Common myeloid progenitor, CD34-positive (primary cell): ENCODE results near the gene MEIS1.

Experiments
- CTCF ChIA-PET: fragments of 350-600 bp; sonication (Branson Sonifier 250); formaldehyde crosslinking; loops from one replicate; lab custom pipeline; 2021; ENCODE audit warnings: antibody characterized with exemption; lab: Charles Lee
- POLR2A ChIA-PET: fragments of 350-600 bp; sonication (Branson Sonifier 250); formaldehyde crosslinking; loops from one replicate; lab custom pipeline; 2021; ENCODE audit warnings: antibody characterized with exemption; lab: Charles Lee
- DNase-seq, 3 donors: peaks; one replicate each; pipeline versions ENCODE4 v3.0.0 to v3.0.0-alpha.2; 2013
- H3K27ac ChIP-seq, 2 experiments: 1 replicate in 1 of 2; 2 replicates in 1 of 2; pipeline ENCODE4 v1.7.0; 2013; ENCODE audit warnings: inconsistent platforms in 2 of 2, low read length in 2 of 2, mild to moderate bottlenecking in 2 of 2, low read depth in 1 of 2, moderate library complexity in 1 of 2; ENCODE audit not compliant: severe bottlenecking in 2 of 2, insufficient read depth in 1 of 2, poor library complexity in 1 of 2
- H3K27me3 ChIP-seq, 5 experiments: replicated peaks in 2 of 5; 1 replicate in 3 of 5; 2 replicates in 2 of 5; pipeline versions ENCODE4 v1.6.1 to v1.7.0; 2013; ENCODE audit warnings: low read length in 4 of 5, mild to moderate bottlenecking in 2 of 5, moderate library complexity in 2 of 5, inconsistent platforms in 1 of 5; ENCODE audit not compliant: insufficient read depth in 5 of 5, control insufficient read depth in 4 of 5
- H3K36me3 ChIP-seq, 4 experiments: 1 replicate in 2 of 4; 2 replicates in 2 of 4; pipeline versions ENCODE4 v1.6.1 to v1.7.0; 2013; ENCODE audit warnings: low read length in 3 of 4, control low read depth in 1 of 4, mild to moderate bottlenecking in 1 of 4; ENCODE audit not compliant: control insufficient read depth in 4 of 4, insufficient read depth in 4 of 4
- H3K4me1 ChIP-seq, 4 experiments: 1 replicate in 3 of 4; 2 replicates in 1 of 4; pipeline versions ENCODE4 v1.6.1 to v1.7.1; 2013; ENCODE audit warnings: low read length in 3 of 4, mild to moderate bottlenecking in 3 of 4, control low read depth in 1 of 4, inconsistent platforms in 1 of 4, moderate library complexity in 1 of 4; ENCODE audit not compliant: control insufficient read depth in 4 of 4, insufficient read depth in 4 of 4; ENCODE audit errors: control extremely low read depth in 1 of 4
- H3K4me3 ChIP-seq, 7 experiments: 1 replicate in 4 of 7; 2 replicates in 3 of 7; pipeline versions ENCODE4 v1.5.1 to v1.7.0; 2013; ENCODE audit warnings: mild to moderate bottlenecking in 7 of 7, low read length in 6 of 7, moderate library complexity in 6 of 7, inconsistent platforms in 2 of 7, low read depth in 2 of 7, control low read depth in 1 of 7; ENCODE audit not compliant: insufficient read depth in 4 of 7, control insufficient read depth in 1 of 7; ENCODE audit errors: extremely low read depth in 1 of 7
- H3K9me3 ChIP-seq, 5 experiments: 1 replicate in 4 of 5; 2 replicates in 1 of 5; pipeline versions ENCODE4 v1.6.1 to v1.7.1; 2013; ENCODE audit warnings: low read length in 4 of 5, mild to moderate bottlenecking in 2 of 5, inconsistent platforms in 1 of 5, low read depth in 1 of 5, moderate library complexity in 1 of 5; ENCODE audit not compliant: control insufficient read depth in 4 of 5, insufficient read depth in 2 of 5; ENCODE audit errors: control extremely low read depth in 1 of 5
- WGBS: methylation state at CpG from one replicate; pipeline ENCODE4 v1.1.5; 2013; ENCODE audit not compliant: insufficient coverage; 5-methylcytosine and 5-hydroxymethylcytosine counted together

Gene MEIS1

GRCh38 chr2:66530651-66531050 is 95.7 kb downstream of the MEIS1 start:
- POLR2A ChIA-PET: interaction anchor here (1.0 kb wide), 1 partner anchor 12 kb away, joined by 3 read pairs; no protein-coding TSS in a partner anchor
- CTCF ChIA-PET: interaction anchor here (0.9 to 1.6 kb wide), 3 partner anchors 12 to 86 kb away, joined by 3 to 7 read pairs (median 5); no protein-coding TSS in a partner anchor
- no peaks in the 10 kb centered on the region for H3K9me3 ChIP-seq
- H3K27me3 ChIP-seq: no peaks in the 10 kb centered on the region
- H3K36me3 ChIP-seq: peaks cover 0 to 16% (median 6%) of the 10 kb centered on the region in 4 experiments
- H3K4me3 ChIP-seq: no peak overlapping the region
- DNase-seq: peak in 1 of 3 donors; percentile 65
- H3K27ac ChIP-seq: no peak overlapping the region
- peaks cover 11 to 64% (median 27%) of the 10 kb centered on the region in 4 experiments for H3K4me1 ChIP-seq
- 94% methylated on average over 3 of the region's 3 CpGs for WGBS

DNA sequence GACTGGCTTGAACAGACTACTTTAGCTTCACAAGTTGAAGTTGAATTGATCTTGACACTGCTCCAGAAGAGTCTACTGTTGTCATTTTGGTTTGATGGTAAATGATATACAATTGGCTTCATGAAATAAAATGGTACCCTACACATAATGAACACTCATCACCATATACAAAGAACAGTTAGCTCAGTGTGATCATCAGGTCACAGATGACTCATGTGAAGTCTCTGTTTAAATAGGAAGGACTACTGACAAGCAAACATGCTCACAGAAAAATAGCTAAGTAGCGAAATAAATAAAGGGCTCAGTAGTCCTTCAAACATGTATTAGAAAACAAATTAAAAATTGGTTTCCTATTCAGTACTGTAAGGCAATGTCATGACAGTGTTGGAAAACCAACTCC is 96.2 kb downstream of the MEIS1 start:
- H3K4me1 ChIP-seq: peaks cover 8 to 62% (median 22%) of the 10 kb centered on the region in 4 experiments
- POLR2A ChIA-PET: interaction anchor here (1.0 kb wide), 1 partner anchor 11 kb away, joined by 3 read pairs; no protein-coding TSS in a partner anchor
- peak overlapping the region in 1 of 2 experiments; percentile 6 for H3K27ac ChIP-seq
- H3K27me3 ChIP-seq: no peaks in the 10 kb centered on the region
- no CpG with 5 or more reads among the region's 1 CpG for WGBS
- no peak overlapping the region for H3K4me3 ChIP-seq
- no peak for DNase-seq
- CTCF ChIA-PET: interaction anchor here (0.9 to 1.6 kb wide), 3 partner anchors 11 to 86 kb away, joined by 3 to 7 read pairs (median 5); no protein-coding TSS in a partner anchor
- H3K9me3 ChIP-seq: no peaks in the 10 kb centered on the region
- H3K36me3 ChIP-seq: peaks cover 0 to 16% (median 6%) of the 10 kb centered on the region in 4 experiments

DNA sequence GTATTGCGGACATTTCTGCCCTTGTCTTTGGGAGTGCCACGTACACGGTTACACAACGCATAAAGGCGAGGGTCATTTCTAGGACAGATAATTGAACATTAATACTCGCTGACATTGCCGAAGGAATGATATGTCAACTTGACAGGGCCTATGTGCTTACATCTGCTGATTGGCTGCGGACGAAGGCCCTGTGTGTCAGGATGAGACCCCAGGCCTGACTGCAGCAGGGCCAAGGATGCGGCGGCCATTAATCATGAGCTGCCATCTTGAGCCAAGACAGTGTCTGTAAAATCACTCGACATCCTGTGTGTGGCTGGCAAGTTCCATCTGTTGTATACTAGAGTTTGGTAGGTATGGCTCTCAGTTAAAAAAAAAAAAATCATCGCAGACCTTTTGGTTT is 96.6 kb downstream of the MEIS1 start:
- Histone ChIP-seq H3K27me3 (no peaks in the 10 kb centered on the region), H3K4me1 (peaks cover 4 to 57% (median 18%) of the 10 kb centered on the region in 4 experiments), H3K27ac (peak overlapping the region in 1 of 2 experiments; percentile 6), H3K36me3 (peaks cover 0 to 16% (median 6%) of the 10 kb centered on the region in 4 experiments), H3K4me3 (no peak overlapping the region), H3K9me3 (no peaks in the 10 kb centered on the region)
- DNase-seq: peak in 1 of 3 donors; percentile 28
- whole genome bisulfite sequencing: over 99% methylated on average over 12 of the region's 13 CpGs
- ChIA-PET CTCF (interaction anchor here (1.2 to 1.6 kb wide), 2 partner anchors 24 to 87 kb away, joined by 5 to 7 read pairs; no protein-coding TSS in a partner anchor), POLR2A (interaction anchor here (1.0 kb wide), 1 partner anchor 11 kb away, joined by 3 read pairs; no protein-coding TSS in a partner anchor)

DNA sequence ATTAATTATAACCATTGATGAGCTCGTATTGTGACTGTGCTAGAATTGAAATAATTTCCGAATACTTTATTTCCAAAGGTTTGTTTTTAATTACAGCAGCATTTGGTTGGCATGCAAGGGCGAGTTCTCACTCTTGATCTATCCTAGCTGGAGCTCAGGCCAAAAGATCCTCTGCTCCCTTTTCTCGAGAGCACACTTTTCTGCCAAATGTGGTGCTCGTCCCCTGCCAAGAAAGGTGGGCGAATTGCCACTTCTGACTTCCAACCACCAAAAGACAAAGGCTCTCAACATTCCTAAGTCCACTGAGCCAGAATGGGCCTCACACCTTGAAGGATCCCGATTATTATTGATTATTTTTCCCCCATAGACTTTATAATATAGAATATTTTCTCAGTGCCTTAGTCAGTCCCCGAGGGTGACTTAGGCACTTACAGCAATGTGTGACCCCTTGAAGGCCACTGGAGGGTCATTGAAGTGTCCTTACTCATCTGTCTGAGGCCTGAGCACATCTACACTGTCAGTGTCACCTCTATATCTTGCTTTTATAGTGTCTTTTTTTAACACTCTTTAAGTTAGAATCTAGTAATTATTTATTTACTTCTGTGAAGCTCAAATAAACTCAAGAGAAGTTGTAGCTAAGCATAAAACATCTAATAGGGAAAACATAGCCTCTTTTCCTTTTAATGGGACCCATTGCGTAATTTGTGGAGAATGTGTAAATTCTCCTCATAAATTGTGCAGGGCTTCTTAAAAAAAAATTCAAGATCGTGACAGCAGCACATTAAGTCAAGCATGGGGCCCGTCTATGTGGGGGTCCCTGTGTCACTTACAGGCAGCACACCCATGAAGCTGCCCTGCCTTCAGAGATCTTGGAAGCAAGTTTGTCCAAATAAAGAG is 98.3 kb downstream of the MEIS1 start:
- 88% methylated on average over 7 of the region's 11 CpGs for WGBS
- CTCF ChIA-PET: interaction anchor here (0.9 to 1.5 kb wide), 4 partner anchors 9 to 96 kb away, joined by 3 read pairs; no protein-coding TSS in a partner anchor
- DNase-seq: no peak
- Histone ChIP-seq H3K27ac (no peak overlapping the region), H3K27me3 (no peaks in the 10 kb centered on the region), H3K9me3 (no peaks in the 10 kb centered on the region), H3K4me1 (peaks cover 0 to 41% (median 5%) of the 10 kb centered on the region in 4 experiments), H3K36me3 (peaks cover 2 to 12% (median 6%) of the 10 kb centered on the region in 4 experiments), H3K4me3 (no peak overlapping the region)
- POLR2A ChIA-PET: interaction anchor here (0.6 kb wide), 1 partner anchor 759 kb away, joined by 4 read pairs; no protein-coding TSS in a partner anchor

GRCh38 chr2:66534461-66534860 is 99.5 kb downstream of the MEIS1 start:
- H3K36me3 ChIP-seq: peaks cover 2 to 8% (median 6%) of the 10 kb centered on the region in 4 experiments
- no peak overlapping the region for H3K27ac ChIP-seq
- no peaks in the 10 kb centered on the region for H3K27me3 ChIP-seq
- no peak overlapping the region for H3K4me3 ChIP-seq
- CTCF ChIA-PET: interaction anchor here (1.3 kb wide), 1 partner anchor 42 kb away, joined by 4 read pairs; no protein-coding TSS in a partner anchor
- 89% methylated on average over 2 of the region's 4 CpGs for WGBS
- no peak for DNase-seq
- POLR2A ChIA-PET: interaction anchor here (0.7 kb wide), 1 partner anchor 90 kb away, joined by 6 read pairs; no protein-coding TSS in a partner anchor
- no peaks in the 10 kb centered on the region for H3K9me3 ChIP-seq
- peaks cover 0 to 29% (median 4%) of the 10 kb centered on the region in 4 experiments for H3K4me1 ChIP-seq

DNA sequence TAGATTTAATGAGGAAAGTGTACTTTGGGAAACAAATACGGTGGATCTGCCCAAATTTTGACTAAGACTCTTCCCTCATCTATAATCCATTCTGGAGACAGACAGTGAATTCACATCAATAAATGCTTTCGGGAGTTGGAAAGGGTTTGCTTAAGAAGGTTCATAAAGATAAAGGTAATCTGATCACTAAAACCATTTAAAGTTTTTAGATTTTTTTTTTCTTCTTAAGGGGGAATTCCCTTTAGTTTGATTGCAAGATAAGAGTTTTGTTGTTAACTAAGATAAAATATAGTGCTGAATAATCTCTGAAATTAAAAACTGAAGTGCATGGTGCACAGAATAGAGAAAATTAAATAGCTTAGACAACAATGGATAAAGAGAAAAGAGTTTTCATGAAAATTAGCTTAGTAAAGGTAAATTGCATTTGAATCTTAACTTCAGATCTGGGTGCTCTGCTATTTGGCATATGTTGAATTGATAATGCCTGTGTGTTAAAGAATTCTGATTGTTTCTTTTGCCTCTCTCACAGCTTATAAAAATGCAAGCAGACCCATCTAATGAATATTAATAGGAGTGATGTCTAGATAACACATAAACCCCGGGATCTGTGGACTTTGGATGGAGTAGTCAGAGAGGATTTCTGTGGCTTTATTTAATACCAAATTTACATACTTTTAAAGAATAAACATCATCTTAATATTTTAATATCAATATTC is 100.8 kb downstream of the MEIS1 start:
- ChIA-PET CTCF (interaction anchor here (1.1 to 1.4 kb wide), 4 partner anchors 11 to 43 kb away, joined by 3 to 4 read pairs (median 4); no protein-coding TSS in a partner anchor), POLR2A (no interaction called here)
- H3K9me3 ChIP-seq: no peaks in the 10 kb centered on the region
- H3K27ac ChIP-seq: peak overlapping the region; percentile 17 to 29
- no CpG with 5 or more reads among the region's 3 CpGs for WGBS
- H3K36me3 ChIP-seq: peaks cover 2 to 17% (median 6%) of the 10 kb centered on the region in 4 experiments
- no peak for DNase-seq
- H3K4me3 ChIP-seq: no peak overlapping the region
- peaks cover 0 to 21% (median 3%) of the 10 kb centered on the region in 4 experiments for H3K4me1 ChIP-seq
- H3K27me3 ChIP-seq: no peaks in the 10 kb centered on the region
